Activated CD4-positive, alpha-beta T cell treated with anti-CD3 and anti-CD28 coated beads for 36 hours (primary cell): Measurements from ENCODE around the gene MED14. TPM values are rescaled to one million over a fixed set of nuclear protein-coding genes. Genes with fewer than 3 reads are reported as not detected.
A peak's percentile ranks its signal among the peaks of the same experiment; 100 is the strongest.

Experiments used
- ATAC-seq: fragments of 200-7000 bp; cut with Tn5 transposase; one replicate; pipeline ENCODE4 v1.10.0; 2021; ENCODE audit warnings: mild to moderate bottlenecking, moderate library complexity
- CTCF ChIA-PET: fragments of 350-600 bp; sonication (Branson Sonifier 250); formaldehyde crosslinking; loops from one replicate; lab custom pipeline; 2021; ENCODE audit warnings: antibody characterized with exemption; lab: Charles Lee
- POLR2A ChIA-PET: fragments of 350-600 bp; sonication (Branson Sonifier 250); formaldehyde crosslinking; loops from one replicate; lab custom pipeline; 2021; ENCODE audit warnings: antibody characterized with exemption, inconsistent platforms; lab: Charles Lee
- DNase-seq: peaks from one replicate; pipeline ENCODE4 v3.0.0-alpha.2; 2020
- H3K27ac Mint-ChIP-seq: one replicate; pipeline ENCODE4 v1.8.0; 2021; ENCODE audit warnings: mixed read lengths
- H3K27me3 Mint-ChIP-seq: one replicate; pipeline ENCODE4 v1.8.0; 2021; ENCODE audit warnings: mixed read lengths
- H3K36me3 Mint-ChIP-seq: one replicate; pipeline ENCODE4 v1.8.0; 2021; ENCODE audit warnings: low read depth, mixed read lengths
- H3K4me1 Mint-ChIP-seq: one replicate; pipeline ENCODE4 v1.8.0; 2021; ENCODE audit warnings: mixed read lengths
- H3K4me3 Mint-ChIP-seq: one replicate; pipeline ENCODE4 v1.8.0; 2021; ENCODE audit warnings: mild to moderate bottlenecking, moderate library complexity, mixed read lengths
- H3K9me3 Mint-ChIP-seq: one replicate; pipeline ENCODE4 v1.8.0; 2021; ENCODE audit warnings: low read depth, mixed read lengths
- intact Hi-C, 2 experiments: fragments of 100-400 bp; cut with DNase I in 1 of 2; cut with micrococcal nuclease in 1 of 2; formaldehyde crosslinking; loops; one replicate each; pipeline versions ENCODE4 v1.14.2 to v1.15.1; 2022 to 2024; cut with DNase I, micrococcal nuclease
- total RNA-seq, 2 experiments: library from RNA; stranded (reverse); gene quantifications; one replicate each; pipeline ENCODE4 v1.2.3, GENCODE V29; 2021

Gene MED14
- total RNA-seq, 2 experiments from 2014 or later = 51.0 to 60.1 TPM

GRCh38 chrX:40612511-40612910, 122.8 kb downstream of the MED14 start:
- Mint-ChIP-seq H3K9me3 (no peaks in the 10 kb centered on the region), H3K4me1 (no peaks in the 10 kb centered on the region), H3K27me3 (no peaks in the 10 kb centered on the region), H3K27ac (no peak overlapping the region), H3K4me3 (no peak overlapping the region), H3K36me3 (no peaks in the 10 kb centered on the region)
- ATAC-seq = no peak
- POLR2A ChIA-PET = no interaction called here
- CTCF ChIA-PET = no interaction called here
- no peak for DNase-seq
- intact Hi-C loops = no loop called here

- CTCF ChIA-PET = interaction anchor here (0.9 kb wide), 1 partner anchor 63 kb away, joined by 3 read pairs; no protein-coding TSS in a partner anchor
These were observed 128.0 kb downstream of the MED14 start for GRCh38 chrX:40607381-40607780.

GRCh38 chrX:40603446-40603845, 131.9 kb downstream of the MED14 start:
- no peaks in the 10 kb centered on the region for H3K4me1 Mint-ChIP-seq
- H3K27me3 Mint-ChIP-seq = no peaks in the 10 kb centered on the region
- no peaks in the 10 kb centered on the region for H3K9me3 Mint-ChIP-seq
- ChIA-PET CTCF (interaction anchor here (0.6 to 0.8 kb wide), 2 partner anchors 41 to 59 kb away, joined by 3 read pairs; no protein-coding TSS in a partner anchor), POLR2A (no interaction called here)
- ATAC-seq (no peak), DNase-seq (no peak)
- H3K27ac Mint-ChIP-seq = peak overlapping the region; percentile 25
- H3K4me3 Mint-ChIP-seq = no peak overlapping the region
- intact Hi-C loops = no loop called here
- peaks cover 17% of the 10 kb centered on the region for H3K36me3 Mint-ChIP-seq

More at GRCh38 chrX:40607381-40607780, 128.0 kb downstream of the MED14 start:
- no peaks in the 10 kb centered on the region for H3K36me3 Mint-ChIP-seq
- no peaks in the 10 kb centered on the region for H3K4me1 Mint-ChIP-seq
- no peak overlapping the region for H3K27ac Mint-ChIP-seq
- no peaks in the 10 kb centered on the region for H3K9me3 Mint-ChIP-seq
- H3K4me3 Mint-ChIP-seq = no peak overlapping the region
- POLR2A ChIA-PET = no interaction called here
- no peaks in the 10 kb centered on the region for H3K27me3 Mint-ChIP-seq
- intact Hi-C loops = no loop called here
- DNase-seq (no peak), ATAC-seq (no peak)

Other genes with a start within 250 kb of the MED14 start
- gene ATP6AP2, start 154.6 kb downstream of the MED14 start, total RNA-seq = 10 to 100 TPM; 39.9 to 52.2 TPM
- gene MPC1L, start 112.1 kb downstream of the MED14 start, total RNA-seq = not detected
- gene CXorf38, start 88.0 kb downstream of the MED14 start, total RNA-seq = 10 to 100 TPM; 15.8 to 20.5 TPM